Keratinocyte (primary cell): ENCODE data around the gene FBXL17. TPM values are rescaled to one million over a fixed set of nuclear protein-coding genes. Genes with fewer than 3 reads are reported as not detected.

ENCODE experiments used
- DNase-seq: peaks from one replicate; pipeline ENCODE4 v3.0.0-alpha.2; 2011; ENCODE audit warnings: low read depth, missing footprints, low spot score
- FAIRE-seq: peaks from 2 replicates; lab custom pipeline; 2011; peaks lifted over from hg19 to GRCh38; lab: Jason Lieb, UNC
- H2AFZ ChIP-seq: 2 replicates; pipeline ENCODE4 v1.6.0; 2012; ENCODE audit warnings: low read length, control low read depth, inconsistent platforms; ENCODE audit not compliant: control insufficient read depth
- H3K27ac ChIP-seq: 2 replicates; pipeline ENCODE4 v1.5.1; 2011; ENCODE audit warnings: low read length; ENCODE audit not compliant: control insufficient read depth, insufficient read depth
- H3K27me3 ChIP-seq: 3 replicates; pipeline ENCODE4 v1.6.0; 2011; ENCODE audit warnings: low read length; ENCODE audit not compliant: control insufficient read depth, insufficient read depth; ENCODE audit errors: extremely low read depth
- H3K36me3 ChIP-seq, 2 experiments: 2 replicates in 1 of 2; 3 replicates in 1 of 2; pipeline ENCODE4 v1.5.1; 2011; ENCODE audit warnings: low read length in 2 of 2, mild to moderate bottlenecking in 1 of 2; ENCODE audit not compliant: control insufficient read depth in 2 of 2, insufficient read depth in 2 of 2; ENCODE audit errors: extremely low read depth in 1 of 2
- H3K4me1 ChIP-seq: 3 replicates; pipeline ENCODE4 v1.5.1; 2011; ENCODE audit warnings: low read length; ENCODE audit not compliant: control insufficient read depth, insufficient read depth; ENCODE audit errors: extremely low read depth
- H3K4me2 ChIP-seq: 3 replicates; pipeline ENCODE4 v1.6.0; 2011; ENCODE audit warnings: low read depth, low read length; ENCODE audit not compliant: control insufficient read depth, insufficient read depth; ENCODE audit errors: extremely low read depth
- H3K4me3 ChIP-seq, 3 experiments: fragments of 200-600 bp in 1 of 3; sonication (generic) in 1 of 3; 2 replicates in 2 of 3; 3 replicates in 1 of 3; pipeline ENCODE4 v1.5.1; 2011 to 2016; ENCODE audit warnings: low read length in 3 of 3, mild to moderate bottlenecking in 3 of 3, control low read depth in 2 of 3, inconsistent platforms in 1 of 3, low read depth in 1 of 3, mixed read lengths in 1 of 3, mixed run types in 1 of 3, moderate library complexity in 1 of 3; ENCODE audit not compliant: control insufficient read depth in 2 of 3, insufficient read depth in 2 of 3; ENCODE audit errors: extremely low read depth in 1 of 3
- H3K79me2 ChIP-seq: 2 replicates; pipeline ENCODE4 v1.6.0; 2012; ENCODE audit warnings: low read length; ENCODE audit not compliant: control insufficient read depth, insufficient read depth
- H3K9ac ChIP-seq: 3 replicates; pipeline ENCODE4 v1.6.0; 2011; ENCODE audit warnings: low read length; ENCODE audit not compliant: control insufficient read depth, insufficient read depth; ENCODE audit errors: extremely low read depth
- H3K9me1 ChIP-seq: 3 replicates; pipeline ENCODE4 v1.6.0; 2011; ENCODE audit warnings: low read length; ENCODE audit not compliant: control insufficient read depth, insufficient read depth; ENCODE audit errors: extremely low read depth
- H3K9me3 ChIP-seq: 2 replicates; pipeline ENCODE4 v1.5.1; 2012; ENCODE audit warnings: low read depth, low read length; ENCODE audit not compliant: control insufficient read depth
- H4K20me1 ChIP-seq: 3 replicates; pipeline ENCODE4 v1.6.0; 2011; ENCODE audit warnings: low read length; ENCODE audit not compliant: control insufficient read depth, insufficient read depth; ENCODE audit errors: extremely low read depth
- CTCF ChIP-seq, 3 experiments: IDR thresholded peaks in 1 of 3; conservative IDR thresholded peaks in 1 of 3; optimal IDR thresholded peaks in 1 of 3; 2 replicates in 2 of 3; 3 replicates in 1 of 3; pipeline versions ENCODE3 to v1.5.1; 2011; ENCODE audit warnings: low read length in 3 of 3, mild to moderate bottlenecking in 3 of 3, moderate library complexity in 2 of 3, control low read depth in 1 of 3, inconsistent platforms in 1 of 3; ENCODE audit not compliant: insufficient read depth in 2 of 3; ENCODE audit errors: extremely low read depth in 1 of 3
- EZH2 ChIP-seq: IDR thresholded peaks from one replicate; pipeline ENCODE4 v1.6.1; 2012; ENCODE audit warnings: inconsistent platforms, mild to moderate bottlenecking, low read length, moderate library complexity
- dilution Hi-C: fragments of 300-500 bp; cut with MboI; formaldehyde crosslinking; loops from one replicate; pipeline ENCODE4 v1.7.0; 2020; ENCODE audit warnings: low sequenced_read_pairs; ENCODE audit not compliant: extremely low pct_ligation_motif_present
- polyA plus RNA-seq, 5 experiments: library from polyadenylated mRNA; depleted of rRNA in 3 of 5; stranded (reverse) in 3 of 5; stranded (forward) in 1 of 5; unstranded in 1 of 5; fragments of >200 nt; gene quantifications; 1 replicate in 1 of 5; 2 replicates in 3 of 5; 3 replicates in 1 of 5; pipeline versions ENCODE4 v1.2.1 to v1.2.3, GENCODE V29; 2011 to 2012; ENCODE audit warnings: missing spikeins in 2 of 5, low read depth in 1 of 5, low replicate concordance in 1 of 5

FBXL17 gene
- polyA plus RNA-seq, 1 donor (not counting 4 experiments of a cell fraction or from before 2014, with no cell fraction given) = 5.7 TPM

- no peak for FAIRE-seq
These were observed 426.6 kb downstream of the FBXL17 start for GRCh38 chr5:107955321-107955720.

GRCh38 chr5:107954254-107954653 lies 427.6 kb downstream of the FBXL17 start:
- H2AFZ ChIP-seq = no peak overlapping the region
- no peak overlapping the region for H3K4me2 ChIP-seq
- DNase-seq = no peak
- no peaks in the 10 kb centered on the region for H3K36me3 ChIP-seq
- no peaks in the 10 kb centered on the region for H3K9me3 ChIP-seq
- no peak overlapping the region for H3K4me3 ChIP-seq
- H3K9ac ChIP-seq = no peak overlapping the region
- TF ChIP-seq EZH2 = no peak
- no peak for TF ChIP-seq CTCF (optimal IDR thresholded peaks at IDR 0.05 in 1 of 3, IDR thresholded peaks at IDR 0.05 in 1 of 3, conservative IDR thresholded peaks at IDR 0.05 in 1 of 3; ENCODE audit: extremely low read depth in 1 of 3, insufficient read depth in 2 of 3, low read length in 3 of 3)
- no peak overlapping the region for H3K27ac ChIP-seq
- dilution Hi-C loops = no loop called here
- no peaks in the 10 kb centered on the region for H3K79me2 ChIP-seq
- H3K27me3 ChIP-seq = no peaks in the 10 kb centered on the region
- no peaks in the 10 kb centered on the region for H3K4me1 ChIP-seq
- H4K20me1 ChIP-seq = no peaks in the 10 kb centered on the region
- H3K9me1 ChIP-seq = no peaks in the 10 kb centered on the region
- no peak for FAIRE-seq

More at GRCh38 chr5:107955321-107955720, 426.6 kb downstream of the FBXL17 start:
- dilution Hi-C loops = no loop called here
- Histone ChIP-seq H3K9me3 (no peaks in the 10 kb centered on the region), H3K79me2 (no peaks in the 10 kb centered on the region), H3K36me3 (no peaks in the 10 kb centered on the region), H3K4me3 (no peak overlapping the region), H3K9ac (no peak overlapping the region), H3K4me2 (no peak overlapping the region), H3K27ac (no peak overlapping the region), H3K27me3 (no peaks in the 10 kb centered on the region), H4K20me1 (no peaks in the 10 kb centered on the region), H3K9me1 (no peaks in the 10 kb centered on the region), H2AFZ (no peak overlapping the region), H3K4me1 (no peaks in the 10 kb centered on the region)
- TF ChIP-seq CTCF (optimal IDR thresholded peaks at IDR 0.05 in 1 of 3, IDR thresholded peaks at IDR 0.05 in 1 of 3, conservative IDR thresholded peaks at IDR 0.05 in 1 of 3; ENCODE audit: extremely low read depth in 1 of 3, insufficient read depth in 2 of 3, low read length in 3 of 3) (no peak), EZH2 (no peak)
- no peak for DNase-seq
